AG10803 (cell line): ENCODE measurements around the gene WDR90.

ENCODE experiments used
- DNase-seq: peaks from one replicate; pipeline ENCODE4 v3.0.0; 2010; ENCODE audit warnings: low read depth
- H3K4me3 ChIP-seq: 2 replicates; pipeline ENCODE4 v1.5.1; 2011; ENCODE audit warnings: mild to moderate bottlenecking, low read length, control low read depth
- TF ChIP-seq, protein P1 (sequence below): conservative IDR thresholded peaks from 2 replicates; pipeline ENCODE4 v1.5.1; 2011; ENCODE audit warnings: mild to moderate bottlenecking, low read length, control low read depth, inconsistent platforms

WDR90 gene

DNA sequence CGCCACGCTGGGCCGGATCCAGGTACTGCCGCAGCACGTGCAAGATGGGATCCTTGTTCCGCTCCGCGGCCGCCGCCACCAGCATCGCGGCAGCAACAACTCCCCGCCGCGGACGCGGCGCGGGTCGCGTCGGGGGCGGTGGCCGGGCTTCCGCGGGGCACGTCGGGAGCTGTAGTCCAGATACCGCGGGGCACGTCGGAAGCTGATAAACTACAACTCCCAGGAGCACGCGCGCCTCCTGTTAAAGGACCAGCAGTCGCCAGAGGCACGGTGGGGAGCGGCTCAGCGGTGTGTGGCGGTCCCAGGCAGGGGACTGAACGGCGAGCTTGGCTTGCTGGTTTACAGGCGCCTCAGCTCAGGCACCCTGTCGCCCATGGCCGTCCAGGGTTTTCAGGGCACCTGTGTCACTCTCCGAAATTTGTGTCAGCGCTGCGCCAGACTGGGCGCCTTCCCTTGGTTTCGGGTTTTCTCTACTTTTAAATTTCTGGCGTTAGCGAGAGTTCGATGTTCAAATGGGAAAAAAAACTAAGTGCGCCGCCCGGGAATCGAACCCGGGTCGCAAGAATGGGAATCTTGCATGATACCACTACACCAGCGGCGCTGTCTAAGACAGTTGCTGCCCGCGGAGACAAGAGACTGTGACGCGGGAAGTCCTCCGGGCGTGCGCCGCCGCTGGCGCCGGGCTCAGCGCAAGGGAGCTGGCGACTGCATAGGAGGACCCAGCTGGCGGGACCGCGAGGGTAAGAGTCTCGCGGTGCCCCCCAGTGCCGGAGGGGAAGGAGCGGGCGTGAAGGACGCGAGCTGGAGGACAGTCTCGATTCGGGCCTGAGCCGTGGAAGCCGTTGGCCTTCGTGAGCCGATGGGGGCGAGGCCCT, 12.7 kb upstream of the WDR90 start, which contains the start of gene METTL26:
METTL26 (minus strand) TSS at position 100 of the 875 bp plus-strand sequence; CDS start at position 85, 15 bp downstream.
- DNase-seq: peak; percentile 92
- TF ChIP-seq, protein P1, sequence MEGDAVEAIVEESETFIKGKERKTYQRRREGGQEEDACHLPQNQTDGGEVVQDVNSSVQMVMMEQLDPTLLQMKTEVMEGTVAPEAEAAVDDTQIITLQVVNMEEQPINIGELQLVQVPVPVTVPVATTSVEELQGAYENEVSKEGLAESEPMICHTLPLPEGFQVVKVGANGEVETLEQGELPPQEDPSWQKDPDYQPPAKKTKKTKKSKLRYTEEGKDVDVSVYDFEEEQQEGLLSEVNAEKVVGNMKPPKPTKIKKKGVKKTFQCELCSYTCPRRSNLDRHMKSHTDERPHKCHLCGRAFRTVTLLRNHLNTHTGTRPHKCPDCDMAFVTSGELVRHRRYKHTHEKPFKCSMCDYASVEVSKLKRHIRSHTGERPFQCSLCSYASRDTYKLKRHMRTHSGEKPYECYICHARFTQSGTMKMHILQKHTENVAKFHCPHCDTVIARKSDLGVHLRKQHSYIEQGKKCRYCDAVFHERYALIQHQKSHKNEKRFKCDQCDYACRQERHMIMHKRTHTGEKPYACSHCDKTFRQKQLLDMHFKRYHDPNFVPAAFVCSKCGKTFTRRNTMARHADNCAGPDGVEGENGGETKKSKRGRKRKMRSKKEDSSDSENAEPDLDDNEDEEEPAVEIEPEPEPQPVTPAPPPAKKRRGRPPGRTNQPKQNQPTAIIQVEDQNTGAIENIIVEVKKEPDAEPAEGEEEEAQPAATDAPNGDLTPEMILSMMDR: no peak
- peak within 1 kb of the TSS; percentile 85 for H3K4me3 ChIP-seq

DNA sequence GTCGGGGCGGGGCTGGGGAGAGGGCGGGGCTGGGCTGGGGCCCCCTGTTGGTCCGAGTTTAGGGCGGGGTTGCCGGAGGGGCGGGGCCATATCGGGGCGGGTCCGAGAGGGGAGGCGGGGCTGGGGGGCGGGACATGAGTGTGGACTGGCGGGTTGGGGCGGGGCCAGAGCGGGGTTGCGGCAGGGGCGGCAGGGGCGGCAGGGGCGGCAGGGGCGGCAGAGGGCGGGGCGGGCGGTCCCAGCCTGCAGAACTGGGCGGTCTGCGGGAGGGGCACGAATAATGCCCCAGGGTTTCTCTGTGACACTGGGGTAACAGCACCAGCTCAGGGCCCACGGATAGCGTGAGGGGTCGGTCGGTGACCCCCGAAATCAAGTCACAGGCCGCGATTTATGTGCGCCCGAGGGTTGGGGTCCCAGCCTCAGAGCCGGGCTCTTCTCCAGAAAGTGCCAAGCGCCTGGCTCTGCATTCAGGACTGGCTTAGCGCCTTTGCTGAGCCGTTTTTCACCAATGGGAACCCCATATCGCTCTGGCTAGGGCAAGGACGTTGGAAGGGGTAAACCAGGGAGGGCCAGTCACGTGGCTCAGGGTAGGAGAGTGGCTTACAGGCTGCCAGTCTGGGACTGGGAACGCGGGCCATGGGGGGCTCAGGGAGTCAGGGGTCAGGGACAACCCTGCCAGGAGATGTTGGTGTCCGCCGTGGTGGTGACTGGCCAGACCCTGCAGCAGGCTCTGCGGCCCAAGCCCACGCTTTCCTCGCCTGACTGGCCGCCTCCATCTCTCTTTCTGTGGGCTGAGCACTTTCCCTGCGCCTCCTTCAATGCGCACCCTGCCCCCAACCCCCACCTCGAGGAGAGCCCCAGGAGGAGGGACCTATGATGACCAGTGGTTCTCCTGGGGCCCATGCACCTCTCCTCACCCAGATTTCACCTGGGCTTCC, 11.8 kb upstream of the WDR90 start:
- peak overlapping the region; percentile 85 for H3K4me3 ChIP-seq
- peak; percentile 86 for DNase-seq
- TF ChIP-seq, protein P1: no peak

DNA sequence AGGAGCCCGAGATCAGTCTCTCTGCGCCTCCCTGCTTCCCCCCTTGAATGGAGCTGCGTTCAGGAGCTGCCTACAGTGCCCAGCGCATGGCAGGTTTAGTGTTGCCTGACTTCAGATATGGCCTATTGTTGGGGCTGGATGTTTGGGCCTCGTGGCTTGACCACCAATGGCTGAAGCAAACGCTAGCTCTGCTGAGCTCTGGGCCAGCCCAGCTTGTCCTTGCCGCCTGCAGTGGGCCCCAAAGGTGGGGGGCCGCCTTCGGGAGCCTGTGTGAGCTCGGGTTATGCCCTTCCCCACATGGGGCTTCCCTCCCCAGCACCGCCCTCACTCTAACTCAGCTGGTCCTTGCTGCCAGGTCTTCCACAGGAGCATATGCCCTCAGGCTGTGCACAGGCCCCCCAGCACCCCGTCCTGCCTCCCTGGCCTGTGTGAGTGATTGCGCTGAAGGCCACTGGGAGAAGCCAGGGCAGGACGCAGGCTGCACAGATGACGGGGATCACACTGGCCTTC, 11.1 kb upstream of the WDR90 start:
- TF ChIP-seq, protein P1: no peak
- no peak for DNase-seq
- no peak overlapping the region for H3K4me3 ChIP-seq

DNA sequence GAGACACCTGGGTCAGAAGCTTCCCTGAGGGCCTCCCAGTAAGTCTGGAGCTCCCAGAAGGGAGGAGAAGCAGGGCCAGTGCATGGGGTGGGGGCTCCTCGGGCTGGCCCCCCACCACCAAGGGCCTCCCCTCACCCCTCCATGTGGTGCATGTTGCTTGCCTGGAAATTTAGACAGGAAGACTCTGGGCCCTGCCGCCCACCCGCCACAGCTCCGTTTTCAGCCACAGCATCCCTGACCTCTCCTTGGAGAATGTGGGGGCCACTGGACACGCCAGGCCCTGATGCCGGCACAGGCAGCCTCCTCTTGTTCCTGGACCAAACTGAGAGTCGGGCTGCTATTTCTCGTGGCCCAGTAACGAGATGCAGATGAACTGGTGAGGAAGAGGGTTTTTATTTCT, 10.3 kb upstream of the WDR90 start:
- TF ChIP-seq, protein P1: no peak
- H3K4me3 ChIP-seq: no peak overlapping the region
- DNase-seq: no peak

DNA sequence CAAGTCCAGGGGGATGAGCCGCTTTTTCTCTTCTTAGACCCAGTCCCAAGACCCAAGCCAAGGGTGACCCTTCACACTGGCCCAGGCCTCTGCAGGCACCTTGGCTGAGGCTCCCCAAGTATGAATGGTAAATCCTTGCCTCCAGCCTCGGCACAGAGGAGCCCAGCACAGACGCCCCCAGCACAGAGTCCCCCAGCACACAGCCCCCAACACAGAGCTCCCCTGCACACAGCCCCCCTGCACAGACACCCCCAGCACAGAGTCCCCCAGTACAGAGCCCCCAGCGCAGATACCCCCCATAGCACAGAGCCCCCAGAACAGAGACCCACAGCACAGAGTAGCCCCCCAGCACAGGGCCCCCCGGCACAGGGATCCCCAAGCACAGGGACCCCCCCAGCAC, 8.6 kb upstream of the WDR90 start:
- no peak overlapping the region; the same call in 1 of the 2 replicates for H3K4me3 ChIP-seq
- TF ChIP-seq, protein P1: no peak
- DNase-seq: no peak

DNA sequence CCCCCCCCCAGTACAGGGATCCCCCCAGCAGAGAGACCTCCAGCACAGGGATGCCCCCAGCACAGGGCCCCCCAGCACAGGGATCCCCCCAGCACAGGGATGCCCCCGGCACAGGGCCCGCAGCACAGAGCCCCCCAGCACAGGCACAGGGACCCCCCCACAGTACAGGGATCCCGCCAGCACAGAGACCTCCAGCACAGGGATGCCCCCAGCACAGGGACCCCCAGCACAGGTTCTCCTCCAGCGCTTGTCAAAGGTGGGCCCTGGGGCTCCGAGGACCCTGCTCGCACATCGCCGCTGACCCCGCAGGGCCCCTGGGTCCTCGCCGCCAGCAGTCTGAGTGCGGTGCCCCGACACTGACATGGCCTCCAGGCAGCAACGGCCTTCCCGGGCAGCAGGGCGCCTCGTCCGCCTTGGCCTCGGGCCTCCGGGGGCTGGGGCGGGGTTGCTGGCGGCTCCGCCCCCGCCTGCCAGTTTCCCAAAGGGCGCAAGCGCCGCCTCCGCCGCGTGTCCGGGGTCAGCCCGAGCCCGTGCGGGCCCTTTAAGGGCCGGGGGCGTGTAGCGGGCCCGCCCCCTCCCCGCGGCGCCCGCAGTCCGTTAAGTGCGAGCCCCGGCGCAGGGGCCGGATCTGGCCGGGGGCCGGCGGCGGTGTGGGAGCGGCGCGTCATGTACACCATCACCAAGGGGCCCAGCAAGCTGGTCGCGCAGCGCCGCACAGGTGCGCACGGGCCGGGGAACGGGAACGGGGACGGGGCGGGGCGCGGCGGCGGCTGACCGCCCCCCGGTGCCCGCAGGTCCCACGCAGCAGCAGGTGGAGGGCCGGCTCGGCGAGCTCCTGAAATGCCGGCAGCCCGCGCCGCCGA, 7.6 kb upstream of the WDR90 start, which contains the start of gene MCRIP2:
MCRIP2 (plus strand) TSS at position 503 of the 863 bp plus-strand sequence; CDS start at position 667, 164 bp downstream.
- peak; percentile 72 for DNase-seq
- H3K4me3 ChIP-seq: peak within 1 kb of the TSS; percentile 77
- TF ChIP-seq, protein P1: no peak
